Activated naive CD8-positive, alpha-beta T cell treated with anti-CD3 and anti-CD28 coated beads for 36 hours (primary cell): ENCODE data around the gene HECW1. TPM values are rescaled to one million over a fixed set of nuclear protein-coding genes. Genes with fewer than 3 reads are reported as not detected.
"Not testable (repeated sequence)": the region's sequence is repeated elsewhere in the genome, so short reads cannot be mapped to it uniquely, and the experiment has no call there.

Experiments
- DNase-seq: peaks from one replicate; pipeline ENCODE4 v3.0.0; 2021
- H3K27ac Mint-ChIP-seq: one replicate; pipeline ENCODE4 v1.8.0; 2022; ENCODE audit warnings: mild to moderate bottlenecking, moderate library complexity, mixed read lengths
- H3K27me3 Mint-ChIP-seq: one replicate; pipeline ENCODE4 v1.8.0; 2022; ENCODE audit warnings: mild to moderate bottlenecking, mixed read lengths
- H3K36me3 Mint-ChIP-seq: one replicate; pipeline ENCODE4 v1.8.0; 2021; ENCODE audit warnings: mild to moderate bottlenecking, mixed read lengths
- H3K4me1 Mint-ChIP-seq: one replicate; pipeline ENCODE4 v1.8.0; 2021; ENCODE audit warnings: mixed read lengths
- H3K4me3 Mint-ChIP-seq: one replicate; pipeline ENCODE4 v1.8.0; 2022; ENCODE audit warnings: mild to moderate bottlenecking, moderate library complexity, mixed read lengths
- H3K9me3 Mint-ChIP-seq: one replicate; pipeline ENCODE4 v1.8.0; 2022; ENCODE audit warnings: mixed read lengths
- total RNA-seq, 2 experiments: library from RNA; stranded (reverse); gene quantifications; one replicate each; pipeline ENCODE4 v1.2.3, GENCODE V29; 2021

Gene HECW1
- total RNA-seq, 2 experiments from 2014 or later, result not detected

DNA sequence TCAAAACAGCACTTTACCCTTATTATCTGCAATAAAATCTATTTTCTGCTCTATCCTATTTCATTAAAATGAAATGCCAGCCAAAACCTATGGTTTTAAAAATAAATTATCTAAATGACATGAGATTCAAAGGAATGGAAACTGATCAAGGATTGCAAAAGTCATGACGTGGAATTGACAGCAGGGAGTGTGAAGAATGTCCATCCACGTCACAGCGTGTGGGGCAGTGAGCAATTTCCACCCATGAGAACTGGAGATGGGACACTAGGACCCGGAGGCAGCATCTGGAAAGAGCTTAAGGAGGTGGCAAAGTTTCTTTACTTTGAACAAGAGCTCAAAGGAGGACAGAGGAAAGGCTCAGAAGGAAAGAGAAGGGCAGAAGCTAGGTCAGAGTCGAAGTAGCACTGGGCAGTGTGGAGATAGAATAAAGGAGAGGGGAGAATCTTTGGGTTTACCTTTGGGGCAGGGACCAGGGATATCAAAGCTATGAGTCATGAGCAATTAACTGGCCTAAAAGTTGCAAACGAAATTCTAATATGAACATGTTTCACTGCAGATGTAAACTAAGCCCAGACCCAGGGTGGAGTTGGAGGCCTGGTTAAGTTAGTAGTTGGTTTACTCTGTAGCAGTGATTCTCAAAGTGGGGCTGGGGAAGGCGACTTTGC lies 445.5 kb downstream of the HECW1 start:
- no peak for DNase-seq
- H3K4me3 Mint-ChIP-seq, result no peak overlapping the region
- peaks cover 17% of the 10 kb centered on the region for H3K4me1 Mint-ChIP-seq
- no peak overlapping the region for H3K27ac Mint-ChIP-seq
- no peaks in the 10 kb centered on the region for H3K36me3 Mint-ChIP-seq
- no peaks in the 10 kb centered on the region for H3K27me3 Mint-ChIP-seq
- no peaks in the 10 kb centered on the region for H3K9me3 Mint-ChIP-seq

DNA sequence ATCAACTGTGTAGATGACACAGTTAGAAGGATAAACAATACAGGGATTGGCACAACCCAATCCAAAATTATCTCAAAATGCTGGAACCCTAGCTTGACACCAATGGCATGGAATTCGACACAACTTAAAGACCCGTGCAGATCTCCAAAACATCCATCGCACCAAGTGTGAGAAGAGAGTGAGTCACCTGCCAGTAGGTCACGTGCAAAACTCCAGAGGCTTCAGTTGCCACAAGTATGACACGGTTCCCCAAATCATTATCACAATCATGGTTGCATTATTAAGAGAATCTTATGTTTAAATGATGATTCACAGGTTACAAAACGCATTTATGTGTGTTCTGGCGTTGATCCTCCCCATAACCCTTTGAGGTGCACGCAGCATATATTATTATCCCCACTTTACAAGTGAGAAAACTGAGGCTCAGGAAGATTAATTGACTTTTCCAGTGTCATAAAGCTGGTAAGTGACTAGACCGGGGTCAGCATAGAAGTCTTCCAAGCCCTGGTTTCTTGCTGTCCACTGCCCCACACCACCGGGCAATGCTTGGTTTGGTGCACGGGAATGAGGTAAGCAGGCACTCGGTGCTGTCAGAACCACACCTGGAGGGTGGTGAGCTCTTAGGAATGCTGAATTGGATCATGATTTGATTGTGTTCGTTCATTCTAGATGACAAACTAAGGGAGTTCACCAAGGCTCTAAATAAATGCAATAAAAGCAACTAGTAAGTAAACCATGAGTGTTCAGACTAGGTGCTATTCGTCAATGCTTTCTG lies 446.9 kb downstream of the HECW1 start:
- Mint-ChIP-seq H3K9me3 (no peaks in the 10 kb centered on the region), H3K27me3 (no peaks in the 10 kb centered on the region), H3K36me3 (no peaks in the 10 kb centered on the region), H3K27ac (no peak overlapping the region), H3K4me1 (peaks cover 5% of the 10 kb centered on the region), H3K4me3 (no peak overlapping the region)
- no peak for DNase-seq

DNA sequence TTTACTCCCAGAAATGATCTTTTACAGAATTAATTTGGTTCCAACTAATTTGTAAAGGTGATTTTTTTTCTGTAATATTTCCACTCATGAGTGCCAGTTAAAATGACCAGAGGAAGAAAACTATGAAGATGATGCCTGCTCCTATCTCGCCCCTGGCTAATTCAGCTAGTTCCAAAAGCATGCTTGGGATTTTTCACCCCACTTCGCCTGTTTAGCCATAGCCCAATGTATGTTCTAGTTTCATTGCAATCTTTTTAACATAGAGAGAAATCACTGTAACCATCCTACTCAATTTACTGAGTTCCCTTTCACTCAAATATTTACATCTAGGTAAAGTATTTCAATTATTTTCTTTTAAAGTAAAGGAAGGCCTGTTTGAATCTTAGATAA lies 447.5 kb downstream of the HECW1 start:
- Mint-ChIP-seq H3K36me3 (no peaks in the 10 kb centered on the region), H3K4me1 (no peaks in the 10 kb centered on the region), H3K4me3 (no peak overlapping the region), H3K9me3 (no peaks in the 10 kb centered on the region), H3K27me3 (no peaks in the 10 kb centered on the region), H3K27ac (no peak overlapping the region)
- DNase-seq, result no peak

DNA sequence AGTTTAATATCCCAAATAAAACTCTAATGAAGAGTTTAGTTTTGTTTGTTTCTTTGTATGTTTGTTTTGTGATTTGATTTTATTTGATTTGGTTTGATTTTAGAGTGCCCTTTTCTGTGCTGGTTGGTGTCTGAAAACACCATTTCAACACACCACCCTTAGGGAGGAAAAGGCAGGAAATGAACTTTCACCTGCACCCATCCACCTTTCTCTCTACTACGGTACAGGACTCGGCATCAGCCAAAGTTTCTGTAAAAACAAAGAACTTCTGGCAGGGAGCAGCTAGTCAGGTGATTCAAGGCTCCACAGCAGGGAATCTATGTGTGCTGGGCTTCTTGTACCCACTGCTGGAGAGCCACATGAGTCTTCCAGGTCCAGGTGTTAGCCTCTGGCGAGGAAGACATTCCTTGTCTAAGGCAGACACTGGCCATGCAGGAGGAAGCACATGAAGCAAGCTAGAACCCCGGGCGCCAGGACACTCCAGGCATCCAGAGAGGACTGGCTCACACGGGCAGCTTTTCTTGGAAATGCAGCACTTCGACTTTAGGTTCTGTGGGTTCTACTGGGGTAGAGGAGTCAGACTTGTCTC lies 448.4 kb downstream of the HECW1 start:
- Mint-ChIP-seq H3K4me1 (no peaks in the 10 kb centered on the region), H3K9me3 (no peaks in the 10 kb centered on the region), H3K27ac (no peak overlapping the region), H3K27me3 (no peaks in the 10 kb centered on the region), H3K36me3 (no peaks in the 10 kb centered on the region), H3K4me3 (no peak overlapping the region)
- DNase-seq, result no peak

DNA sequence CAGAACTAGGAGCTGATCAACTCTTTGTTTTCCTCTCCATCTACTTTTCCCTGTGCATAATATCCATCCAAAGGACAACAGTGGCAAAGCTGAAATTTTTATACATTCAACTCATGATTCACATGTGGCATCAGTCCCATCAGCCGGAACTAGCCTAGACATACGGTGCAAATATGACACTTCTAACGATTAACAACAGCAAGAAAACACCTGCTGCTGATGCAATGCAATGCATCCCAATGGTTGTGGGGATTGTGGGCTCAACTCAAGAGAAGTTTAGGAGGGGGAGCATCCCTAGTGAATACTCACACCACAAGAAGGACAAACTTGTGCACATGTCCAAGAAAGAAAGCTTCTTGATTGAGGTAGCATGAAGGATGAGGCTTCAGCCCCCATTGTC lies 449.9 kb downstream of the HECW1 start:
- no peaks in the 10 kb centered on the region for H3K4me1 Mint-ChIP-seq
- H3K27ac Mint-ChIP-seq, result no peak overlapping the region
- no peaks in the 10 kb centered on the region for H3K27me3 Mint-ChIP-seq
- no peak overlapping the region for H3K4me3 Mint-ChIP-seq
- DNase-seq, result no peak
- H3K36me3 Mint-ChIP-seq, result no peaks in the 10 kb centered on the region
- no peaks in the 10 kb centered on the region for H3K9me3 Mint-ChIP-seq

DNA sequence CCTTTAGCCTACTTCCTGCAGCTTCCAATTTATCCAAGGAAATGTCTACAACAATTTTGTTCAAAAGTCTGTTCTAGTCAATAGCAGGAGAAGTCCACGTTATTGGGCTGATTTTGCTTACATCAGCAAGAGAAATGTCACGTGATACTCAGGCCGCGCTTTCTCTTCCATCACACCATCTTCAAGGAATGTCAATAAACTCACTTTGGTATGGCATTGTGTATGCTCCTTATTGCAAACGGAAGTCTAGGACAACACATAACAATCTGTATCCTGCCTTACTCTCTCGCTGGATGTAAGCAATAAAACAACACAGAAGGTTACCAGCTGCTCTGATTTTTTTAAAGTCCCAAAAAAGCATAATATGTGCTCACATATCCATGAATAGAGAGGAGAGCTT lies 453.3 kb downstream of the HECW1 start:
- no peak overlapping the region for H3K4me3 Mint-ChIP-seq
- peaks cover 10% of the 10 kb centered on the region for H3K4me1 Mint-ChIP-seq
- H3K36me3 Mint-ChIP-seq, result no peaks in the 10 kb centered on the region
- no peaks in the 10 kb centered on the region for H3K27me3 Mint-ChIP-seq
- H3K27ac Mint-ChIP-seq, result no peak overlapping the region
- H3K9me3 Mint-ChIP-seq, result no peaks in the 10 kb centered on the region
- DNase-seq, result no peak

DNA sequence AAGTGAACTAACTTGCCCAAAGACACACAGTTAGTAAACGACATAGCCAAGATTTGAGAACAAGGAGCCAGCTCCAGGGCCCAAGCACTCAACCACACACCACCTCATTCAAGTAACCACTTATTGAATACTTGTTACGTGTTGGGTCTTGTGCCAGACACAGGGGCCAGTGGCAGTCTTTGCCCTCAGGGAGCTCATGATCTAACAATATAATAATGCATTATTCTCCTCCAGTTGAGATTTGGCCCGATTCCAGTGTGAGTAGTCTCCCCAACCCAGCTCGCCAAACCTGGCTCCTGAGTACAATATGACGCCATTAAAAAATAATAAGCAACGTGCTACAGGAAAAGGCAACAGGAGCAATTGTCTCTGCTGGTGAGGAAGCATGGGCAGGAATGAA lies 456.1 kb downstream of the HECW1 start:
- DNase-seq, result no peak
- no peaks in the 10 kb centered on the region for H3K27me3 Mint-ChIP-seq
- peaks cover 18% of the 10 kb centered on the region for H3K4me1 Mint-ChIP-seq
- H3K4me3 Mint-ChIP-seq, result no peak overlapping the region
- H3K9me3 Mint-ChIP-seq, result no peaks in the 10 kb centered on the region
- no peaks in the 10 kb centered on the region for H3K36me3 Mint-ChIP-seq
- H3K27ac Mint-ChIP-seq, result no peak overlapping the region

DNA sequence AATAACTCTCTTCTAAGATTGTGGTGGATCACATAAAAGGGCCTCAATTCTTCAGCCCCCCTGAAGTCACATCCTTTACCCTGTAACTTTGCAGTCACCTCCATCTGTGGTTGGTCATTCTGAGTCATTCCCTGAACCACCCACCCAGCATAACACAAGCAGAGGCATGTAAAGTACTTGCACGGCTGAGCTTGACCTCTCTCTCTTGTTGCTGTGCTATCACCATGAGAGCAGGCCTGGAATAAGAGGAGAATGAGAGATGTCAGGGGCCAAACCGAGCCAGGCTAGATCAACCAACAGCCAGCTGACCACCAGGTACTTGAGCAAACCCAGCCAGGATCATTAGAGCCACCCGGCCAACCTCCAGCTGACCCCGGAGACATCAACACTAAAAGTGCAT lies 457.0 kb downstream of the HECW1 start:
- no peaks in the 10 kb centered on the region for H3K27me3 Mint-ChIP-seq
- no peaks in the 10 kb centered on the region for H3K9me3 Mint-ChIP-seq
- H3K4me1 Mint-ChIP-seq, result peaks cover 18% of the 10 kb centered on the region
- H3K27ac Mint-ChIP-seq, result no peak overlapping the region
- no peaks in the 10 kb centered on the region for H3K36me3 Mint-ChIP-seq
- H3K4me3 Mint-ChIP-seq, result no peak overlapping the region
- no peak for DNase-seq

DNA sequence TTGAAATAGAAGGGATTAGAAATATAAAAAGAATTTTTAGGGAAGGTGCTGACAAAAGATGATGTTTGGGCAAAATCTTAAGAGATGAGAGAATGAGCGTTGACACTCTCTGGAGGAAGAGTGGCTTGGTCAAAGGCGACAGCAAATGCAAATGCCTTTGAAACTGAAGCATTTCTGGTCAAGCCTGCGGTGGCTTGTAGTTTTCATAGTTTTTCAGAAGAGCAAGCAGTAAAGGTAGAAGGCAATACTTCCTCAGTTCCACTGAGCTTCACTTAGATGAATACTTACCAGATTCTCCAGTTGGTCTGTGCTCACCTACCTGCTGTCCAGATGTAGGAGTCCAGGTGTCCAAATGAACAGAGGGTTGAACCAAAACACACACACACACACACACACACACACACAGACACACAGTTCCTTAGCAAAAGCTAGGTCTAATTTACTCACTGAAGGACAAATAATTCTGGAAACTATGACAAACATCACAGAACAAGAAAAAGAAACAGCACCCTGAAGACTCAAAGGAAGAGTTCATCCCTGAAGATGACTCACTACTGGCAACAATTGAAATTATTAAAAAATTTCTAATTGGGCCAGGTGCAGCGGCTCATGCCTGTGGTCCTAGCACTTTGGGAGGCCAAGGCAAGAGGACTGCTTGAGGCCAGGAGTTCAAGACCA lies 458.4 kb downstream of the HECW1 start:
- DNase-seq, result no peak
- peaks cover 18% of the 10 kb centered on the region for H3K4me1 Mint-ChIP-seq
- no peaks in the 10 kb centered on the region for H3K27me3 Mint-ChIP-seq
- no peaks in the 10 kb centered on the region for H3K36me3 Mint-ChIP-seq
- no peak overlapping the region for H3K4me3 Mint-ChIP-seq
- no peak overlapping the region for H3K27ac Mint-ChIP-seq
- no peaks in the 10 kb centered on the region for H3K9me3 Mint-ChIP-seq

DNA sequence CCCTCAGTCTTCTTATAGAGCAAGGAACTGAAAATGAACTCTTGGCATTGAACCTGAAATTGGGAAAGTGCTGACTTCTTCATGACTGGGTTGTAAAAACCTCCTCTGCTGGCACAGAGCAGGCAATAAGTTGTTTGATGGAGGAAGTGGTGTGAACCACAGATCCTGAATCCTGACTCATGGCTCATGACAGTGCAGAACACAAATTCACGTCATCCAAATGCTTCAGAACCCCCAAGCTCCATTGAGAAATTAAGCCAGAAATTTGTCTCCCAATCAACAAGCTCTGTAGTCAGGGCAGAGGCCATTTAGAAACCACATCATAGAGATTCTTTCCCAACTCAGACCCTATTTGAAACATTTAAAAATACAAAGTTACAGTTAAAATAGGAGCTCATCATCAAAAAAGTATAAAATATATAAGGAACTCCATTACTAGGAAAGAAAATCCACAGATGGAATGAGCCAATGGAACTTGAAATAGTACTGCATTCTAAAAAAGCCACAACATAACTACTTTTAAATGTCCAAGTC lies 460.1 kb downstream of the HECW1 start:
- H3K4me1 Mint-ChIP-seq, result peaks cover 18% of the 10 kb centered on the region
- no peaks in the 10 kb centered on the region for H3K9me3 Mint-ChIP-seq
- DNase-seq, result no peak
- H3K36me3 Mint-ChIP-seq, result no peaks in the 10 kb centered on the region
- H3K27me3 Mint-ChIP-seq, result no peaks in the 10 kb centered on the region
- H3K27ac Mint-ChIP-seq, result no peak overlapping the region
- H3K4me3 Mint-ChIP-seq, result no peak overlapping the region

DNA sequence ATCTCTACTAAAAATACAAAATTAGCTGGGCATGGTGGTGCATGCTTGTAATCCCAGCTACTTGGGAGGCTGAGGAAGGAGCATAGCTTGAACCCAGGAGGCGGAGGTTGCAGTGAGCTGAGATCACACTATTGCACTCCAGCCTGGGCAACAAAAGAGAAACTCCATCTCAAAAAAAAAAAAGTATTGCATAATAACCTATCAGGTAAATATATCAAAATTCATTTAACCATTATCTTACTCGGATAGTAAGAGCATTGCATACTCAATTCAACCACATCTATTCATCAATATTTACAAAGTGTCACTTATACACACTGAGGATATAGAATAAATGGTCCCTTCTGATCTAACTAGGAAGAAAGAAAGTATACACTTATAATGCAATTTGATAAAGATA lies 461.4 kb downstream of the HECW1 start:
- not testable (repeated sequence) for H3K36me3 Mint-ChIP-seq, H3K27me3 Mint-ChIP-seq

DNA sequence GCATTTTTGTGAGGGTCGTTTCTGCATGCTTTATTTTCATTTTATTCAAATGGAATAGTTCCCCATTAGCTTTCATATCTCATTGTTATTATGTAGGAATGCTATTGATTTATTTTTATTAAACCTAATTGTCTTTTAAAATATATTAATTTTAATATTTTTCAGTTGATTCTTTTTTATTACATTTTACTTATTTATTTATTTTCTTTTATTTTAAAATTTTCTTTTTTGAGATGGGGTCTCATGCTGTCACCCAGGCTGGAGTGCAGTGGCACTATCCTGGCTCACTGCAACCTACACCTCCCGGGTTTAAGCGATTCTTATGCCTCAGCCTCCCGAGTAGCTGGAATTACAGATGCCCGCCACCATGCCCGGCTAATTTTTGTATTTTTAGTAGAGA lies 463.1 kb downstream of the HECW1 start:
- Mint-ChIP-seq H3K9me3 (no peaks in the 10 kb centered on the region), H3K27me3 (no peaks in the 10 kb centered on the region), H3K4me1 (peaks cover 11% of the 10 kb centered on the region), H3K4me3 (no peak overlapping the region), H3K27ac (no peak overlapping the region), H3K36me3 (no peaks in the 10 kb centered on the region)
- DNase-seq, result no peak

More for the DNA sequence above, 461.4 kb downstream of the HECW1 start:
- H3K27ac Mint-ChIP-seq, H3K4me3 Mint-ChIP-seq, H3K9me3 Mint-ChIP-seq, DNase-seq: not testable (repeated sequence)
- peaks cover 18% of the 10 kb centered on the region for H3K4me1 Mint-ChIP-seq

DNA sequence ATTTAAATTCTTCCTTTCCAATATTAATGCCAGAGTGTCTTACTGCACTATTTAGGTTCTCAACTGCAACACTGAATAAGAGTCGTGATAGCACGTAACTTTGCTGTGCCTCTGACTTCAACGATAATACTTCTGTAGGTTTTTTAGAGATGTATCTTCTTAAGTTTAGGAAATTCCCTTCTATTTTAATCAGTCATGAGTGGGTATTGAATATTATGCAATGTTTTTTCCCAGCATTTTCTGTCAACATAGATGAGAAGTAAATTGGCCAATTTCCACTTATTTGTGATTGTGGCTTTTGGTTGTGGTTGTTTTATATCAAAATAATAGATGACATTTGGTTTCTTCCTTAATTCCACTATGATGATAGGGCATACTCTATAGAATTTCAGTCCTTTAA lies 463.8 kb downstream of the HECW1 start:
- Mint-ChIP-seq H3K4me1 (peaks cover 7% of the 10 kb centered on the region), H3K9me3 (no peaks in the 10 kb centered on the region), H3K27ac (no peak overlapping the region), H3K27me3 (no peaks in the 10 kb centered on the region), H3K36me3 (no peaks in the 10 kb centered on the region), H3K4me3 (no peak overlapping the region)
- no peak for DNase-seq

DNA sequence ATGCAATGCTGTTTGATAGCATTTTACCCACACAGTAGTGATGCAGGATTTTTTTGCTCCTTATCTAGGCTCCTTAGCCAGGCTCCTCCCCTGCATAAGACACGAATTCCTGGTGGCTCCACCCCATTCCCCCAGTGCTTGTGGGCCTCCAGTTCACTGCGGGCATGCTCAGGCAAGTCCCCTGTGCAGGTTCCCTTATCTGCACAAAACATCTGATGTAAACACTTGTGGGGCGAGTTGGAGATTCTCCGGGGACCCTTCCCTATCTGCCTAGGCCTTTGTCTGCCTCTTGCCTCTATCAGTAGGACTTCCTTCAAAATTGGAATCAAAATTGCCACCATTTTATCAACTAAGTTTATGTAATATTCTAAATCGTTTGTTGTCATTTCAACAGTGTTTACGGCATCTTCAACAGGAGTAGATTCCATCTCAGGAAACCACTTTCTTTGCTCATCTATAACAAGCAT lies 465.1 kb downstream of the HECW1 start:
- peak overlapping the region; percentile 1 for H3K27ac Mint-ChIP-seq
- peaks cover 10% of the 10 kb centered on the region for H3K4me1 Mint-ChIP-seq
- no peak for DNase-seq
- H3K36me3 Mint-ChIP-seq, result no peaks in the 10 kb centered on the region
- H3K4me3 Mint-ChIP-seq, result no peak overlapping the region
- H3K27me3 Mint-ChIP-seq, result peaks cover 8% of the 10 kb centered on the region
- no peaks in the 10 kb centered on the region for H3K9me3 Mint-ChIP-seq
